Liver (tissue), 9 donors: ENCODE measurements around the gene CCDC30. TPM values are rescaled to one million over a fixed set of nuclear protein-coding genes. Genes with fewer than 3 reads are reported as not detected.

Experiments
- DNase-seq: peaks from one replicate; pipeline ENCODE4 v3.0.0-alpha.2; 2017; ENCODE audit warnings: low spot score
- H3K27ac ChIP-seq, 2 donors: one replicate each; pipeline ENCODE4 v1.7.0; 2013; ENCODE audit warnings: inconsistent platforms in 2 of 2, low read length in 2 of 2, control low read depth in 1 of 2, low read depth in 1 of 2, mild to moderate bottlenecking in 1 of 2
- H3K27me3 ChIP-seq, 4 donors: one replicate each; pipeline versions ENCODE4 v1.6.1 to v1.7.0; 2013; ENCODE audit warnings: low read length in 3 of 4, inconsistent platforms in 1 of 4, mild to moderate bottlenecking in 1 of 4, moderate library complexity in 1 of 4; ENCODE audit not compliant: control insufficient read depth in 4 of 4, insufficient read depth in 4 of 4
- H3K36me3 ChIP-seq, 4 donors: one replicate each; pipeline versions ENCODE4 v1.6.1 to v1.7.0; 2013; ENCODE audit warnings: low read length in 3 of 4, mild to moderate bottlenecking in 3 of 4, low read depth in 1 of 4, moderate library complexity in 1 of 4; ENCODE audit not compliant: control insufficient read depth in 4 of 4, insufficient read depth in 3 of 4
- H3K4me1 ChIP-seq, 4 donors: one replicate each; pipeline versions ENCODE4 v1.6.1 to v1.7.0; 2013; ENCODE audit warnings: low read length in 3 of 4, mild to moderate bottlenecking in 3 of 4, moderate library complexity in 1 of 4; ENCODE audit not compliant: control insufficient read depth in 4 of 4, insufficient read depth in 4 of 4
- H3K4me3 ChIP-seq, 3 donors: one replicate each; pipeline versions ENCODE4 v1.6.1 to v1.7.0; 2013; ENCODE audit warnings: low read length in 3 of 3, control low read depth in 1 of 3, low read depth in 1 of 3, mild to moderate bottlenecking in 1 of 3
- H3K9ac ChIP-seq, 2 donors: one replicate each; pipeline ENCODE4 v1.7.0; 2013; ENCODE audit warnings: low read length in 2 of 2, mild to moderate bottlenecking in 2 of 2, moderate library complexity in 2 of 2, control low read depth in 1 of 2, low read depth in 1 of 2
- H3K9me3 ChIP-seq, 4 donors: one replicate each; pipeline versions ENCODE4 v1.6.1 to v1.7.0; 2013; ENCODE audit warnings: low read length in 3 of 4; ENCODE audit not compliant: control insufficient read depth in 4 of 4
- CTCF ChIP-seq: fragments of 150-350 bp; IDR thresholded peaks from 2 replicates; pipeline ENCODE4 v1.5.1; 2017; ENCODE audit warnings: improper control_type of control experiment, low read depth, low read length; ENCODE audit not compliant: missing input control
- EGR1 ChIP-seq, 2 donors: IDR thresholded peaks; 2 replicates each; pipeline ENCODE4 v1.6.1; 2016 to 2018; ENCODE audit warnings: antibody characterized with exemption in 2 of 2, low read depth in 2 of 2
- FOXA1 ChIP-seq: IDR thresholded peaks from 2 replicates; pipeline ENCODE4 v1.6.1; 2016; ENCODE audit warnings: antibody characterized with exemption
- FOXA2 ChIP-seq: IDR thresholded peaks from 2 replicates; pipeline ENCODE4 v1.6.1; 2016; ENCODE audit warnings: antibody characterized with exemption
- GABPA ChIP-seq, 2 donors: IDR thresholded peaks in 1 of 2; conservative IDR thresholded peaks in 1 of 2; 2 replicates each; pipeline ENCODE4 v1.6.1; 2016; ENCODE audit warnings: antibody characterized with exemption in 2 of 2, mild to moderate bottlenecking in 1 of 2, moderate library complexity in 1 of 2
- JUND ChIP-seq, 2 donors: IDR thresholded peaks; 2 replicates each; pipeline ENCODE4 v1.6.1; 2016; ENCODE audit warnings: antibody characterized with exemption in 2 of 2
- RAD21 ChIP-seq, 2 donors: IDR thresholded peaks; 2 replicates each; pipeline ENCODE4 v1.6.1; 2016; ENCODE audit warnings: antibody characterized with exemption in 2 of 2, mild to moderate bottlenecking in 2 of 2
- REST ChIP-seq: IDR thresholded peaks from 2 replicates; pipeline ENCODE4 v1.6.1; 2016; ENCODE audit warnings: antibody characterized with exemption, mild to moderate bottlenecking
- SP1 ChIP-seq: IDR thresholded peaks from 2 replicates; pipeline ENCODE4 v1.6.1; 2018; ENCODE audit warnings: antibody characterized with exemption, mild to moderate bottlenecking
- YY1 ChIP-seq: IDR thresholded peaks from 2 replicates; pipeline ENCODE4 v1.6.1; 2016; ENCODE audit warnings: antibody characterized with exemption, mild to moderate bottlenecking
- WGBS: extraction: QIAGEN DNeasy Blood & Tissue Kit; methylation state at CpG from one replicate; pipeline ENCODE4 v1.1.7; 2013; 5-methylcytosine and 5-hydroxymethylcytosine counted together
- polyA plus RNA-seq, 2 donors: library from polyadenylated mRNA; stranded (reverse) in 1 of 2; unstranded in 1 of 2; fragments of 200-250 nt in 1 of 2; fragments of >200 nt in 1 of 2; fragmentation: Nextera tagmentation in 1 of 2; extraction: Ambion mirVana in 1 of 2; gene quantifications; one replicate each; pipeline versions ENCODE4 v1.2.1 to v1.2.3, GENCODE V29; 2013 to 2015
- total RNA-seq, 2 donors: library from RNA; depleted of rRNA; stranded (reverse); fragments of >200 nt; gene quantifications; one replicate each; pipeline ENCODE4 v1.2.3, GENCODE V29; 2014
- TF ChIP-seq, protein P1 (sequence below): IDR thresholded peaks from 2 replicates; pipeline ENCODE4 v1.6.1; 2016; ENCODE audit warnings: antibody characterized with exemption
- donor health status: healthy.
- donor health status: healthy.
- donor health status: healthy.
- donor health status: healthy.
- donor health status: healthy.

The CCDC30 gene
- total and polyA plus RNA-seq, 4 donors = 0.07 to 2.0 (median 1.3) TPM

DNA sequence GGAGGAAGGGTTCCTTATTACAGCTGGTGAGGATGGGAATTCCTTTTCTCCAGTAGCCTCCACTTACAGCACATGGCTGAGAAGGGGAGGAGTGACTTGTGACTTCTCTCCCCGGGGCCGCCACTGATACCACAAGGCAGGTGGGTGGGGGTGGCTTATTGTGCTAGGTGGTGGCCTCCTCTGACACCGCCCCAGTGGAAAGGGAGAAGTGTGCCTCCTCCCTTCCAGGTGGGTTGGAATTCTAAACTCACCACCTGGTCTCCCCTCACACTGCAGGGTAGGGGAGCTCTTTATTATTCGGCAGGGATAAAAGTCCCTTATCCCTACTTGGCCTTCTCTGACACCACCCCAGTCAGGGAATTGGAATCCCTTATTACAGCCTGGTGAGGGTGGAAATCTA, 89.5 kb downstream of the CCDC30 start:
- 87% methylated on average over 4 of the region's 4 CpGs for WGBS

More for the DNA sequence above, 89.5 kb downstream of the CCDC30 start:
- H3K27ac ChIP-seq = no peak overlapping the region
- TF ChIP-seq JUND (IDR thresholded peaks at IDR 0.05) = no peak
- TF ChIP-seq EGR1 (IDR thresholded peaks at IDR 0.05; ENCODE audit: low read depth in 2 of 2) = no peak
- TF ChIP-seq REST = no peak
- TF ChIP-seq GABPA (IDR thresholded peaks at IDR 0.05 in 1 of 2, conservative IDR thresholded peaks at IDR 0.05 in 1 of 2) = no peak
- TF ChIP-seq FOXA1 = no peak
- no peak for TF ChIP-seq RAD21 (IDR thresholded peaks at IDR 0.05)
- no peak for TF ChIP-seq CTCF
- TF ChIP-seq, protein P1, sequence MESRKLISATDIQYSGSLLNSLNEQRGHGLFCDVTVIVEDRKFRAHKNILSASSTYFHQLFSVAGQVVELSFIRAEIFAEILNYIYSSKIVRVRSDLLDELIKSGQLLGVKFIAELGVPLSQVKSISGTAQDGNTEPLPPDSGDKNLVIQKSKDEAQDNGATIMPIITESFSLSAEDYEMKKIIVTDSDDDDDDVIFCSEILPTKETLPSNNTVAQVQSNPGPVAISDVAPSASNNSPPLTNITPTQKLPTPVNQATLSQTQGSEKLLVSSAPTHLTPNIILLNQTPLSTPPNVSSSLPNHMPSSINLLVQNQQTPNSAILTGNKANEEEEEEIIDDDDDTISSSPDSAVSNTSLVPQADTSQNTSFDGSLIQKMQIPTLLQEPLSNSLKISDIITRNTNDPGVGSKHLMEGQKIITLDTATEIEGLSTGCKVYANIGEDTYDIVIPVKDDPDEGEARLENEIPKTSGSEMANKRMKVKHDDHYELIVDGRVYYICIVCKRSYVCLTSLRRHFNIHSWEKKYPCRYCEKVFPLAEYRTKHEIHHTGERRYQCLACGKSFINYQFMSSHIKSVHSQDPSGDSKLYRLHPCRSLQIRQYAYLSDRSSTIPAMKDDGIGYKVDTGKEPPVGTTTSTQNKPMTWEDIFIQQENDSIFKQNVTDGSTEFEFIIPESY = no peak
- TF ChIP-seq FOXA2 = no peak
- no peak for TF ChIP-seq YY1
- TF ChIP-seq SP1 = no peak
- no peak for DNase-seq
- no peak overlapping the region for H3K4me3 ChIP-seq
- H3K36me3 ChIP-seq = no peaks in the 10 kb centered on the region
- H3K27me3 ChIP-seq = no peaks in the 10 kb centered on the region
- H3K9ac ChIP-seq = no peak overlapping the region
- no peaks in the 10 kb centered on the region for H3K9me3 ChIP-seq
- H3K4me1 ChIP-seq = peaks cover 0 to 2% (median 0%) of the 10 kb centered on the region in 4 donors
